Hepatocyte (in vitro differentiated cells): ENCODE results near the gene APOC1.

ENCODE experiments used
- EZH2 ChIP-seq: fragments of 200-600 bp; sonication (generic); IDR thresholded peaks from 2 replicates; pipeline ENCODE4 v1.6.1; 2016; ENCODE audit warnings: antibody characterized with exemption, mild to moderate bottlenecking, borderline replicate concordance
- TF ChIP-seq, protein P1 (sequence below): fragments of 200-600 bp; sonication (generic); IDR thresholded peaks from 2 replicates; pipeline ENCODE4 v1.5.1; 2016; ENCODE audit warnings: antibody characterized with exemption, mild to moderate bottlenecking; ENCODE audit not compliant: poor library complexity

GRCh38 chr19:44875666-44876451 is 38.5 kb upstream of the APOC1 start:
- no peak for TF ChIP-seq EZH2
- TF ChIP-seq, protein P1, sequence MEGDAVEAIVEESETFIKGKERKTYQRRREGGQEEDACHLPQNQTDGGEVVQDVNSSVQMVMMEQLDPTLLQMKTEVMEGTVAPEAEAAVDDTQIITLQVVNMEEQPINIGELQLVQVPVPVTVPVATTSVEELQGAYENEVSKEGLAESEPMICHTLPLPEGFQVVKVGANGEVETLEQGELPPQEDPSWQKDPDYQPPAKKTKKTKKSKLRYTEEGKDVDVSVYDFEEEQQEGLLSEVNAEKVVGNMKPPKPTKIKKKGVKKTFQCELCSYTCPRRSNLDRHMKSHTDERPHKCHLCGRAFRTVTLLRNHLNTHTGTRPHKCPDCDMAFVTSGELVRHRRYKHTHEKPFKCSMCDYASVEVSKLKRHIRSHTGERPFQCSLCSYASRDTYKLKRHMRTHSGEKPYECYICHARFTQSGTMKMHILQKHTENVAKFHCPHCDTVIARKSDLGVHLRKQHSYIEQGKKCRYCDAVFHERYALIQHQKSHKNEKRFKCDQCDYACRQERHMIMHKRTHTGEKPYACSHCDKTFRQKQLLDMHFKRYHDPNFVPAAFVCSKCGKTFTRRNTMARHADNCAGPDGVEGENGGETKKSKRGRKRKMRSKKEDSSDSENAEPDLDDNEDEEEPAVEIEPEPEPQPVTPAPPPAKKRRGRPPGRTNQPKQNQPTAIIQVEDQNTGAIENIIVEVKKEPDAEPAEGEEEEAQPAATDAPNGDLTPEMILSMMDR, result no peak
